HCT116 (cell line): ENCODE measurements around the gene SH3BP1. TPM values are rescaled to one million over a fixed set of nuclear protein-coding genes. Genes with fewer than 3 reads are reported as not detected.

Experiments used
- ATAC-seq: fragments of 200-7000 bp; cut with Tn5 transposase; 2 replicates; pipeline ENCODE4 v1.9.1; 2020; ENCODE audit warnings: mild to moderate bottlenecking, moderate library complexity
- BruUV-seq: library from RNA; stranded (reverse); fragments of 400-500 nt; replicated peaks from 2 replicates; lab custom pipeline; 2021; lab: Mats Ljungman, UMichigan
- CTCF ChIA-PET: fragments of 300-600 bp; sonication (Branson Sonifier 250); formaldehyde crosslinking; loops from one replicate; lab custom pipeline; 2021; ENCODE audit warnings: antibody characterized with exemption; lab: Charles Lee
- POLR2A ChIA-PET: fragments of 300-600, 350-600 bp; sonication (Branson Sonifier 250); formaldehyde crosslinking; loops from one replicate; lab custom pipeline; 2021; ENCODE audit warnings: antibody characterized with exemption; lab: Charles Lee
- RAD21 ChIA-PET, 2 experiments: fragments of 300-600 bp; sonication (Branson Sonifier 250); formaldehyde crosslinking; loops; one replicate each; lab custom pipeline; 2023; ENCODE audit warnings: low total read pairs in 2 of 2; ENCODE audit not compliant: uncharacterized antibody in 2 of 2, unreplicated experiment in 2 of 2, low non-redundant PET in 1 of 2; lab: Charles Lee
- DNase-seq: peaks from one replicate; pipeline ENCODE4 v3.0.0-alpha.2; 2010; ENCODE audit warnings: low read depth, low spot score
- H2AFZ ChIP-seq: fragments of 200-600 bp; shearing (Covaris generic), sonication (generic); 2 replicates; pipeline ENCODE4 v1.6.1; 2017; ENCODE audit warnings: low read depth, mixed run types, mixed read lengths, antibody characterized with exemption, low read length; ENCODE audit not compliant: poor library complexity, severe bottlenecking
- H3K27ac ChIP-seq: 2 replicates; pipeline ENCODE4 v1.5.1; 2012; ENCODE audit warnings: low read depth, low read length
- H3K27me3 ChIP-seq: fragments of 200-600 bp; sonication (generic); 2 replicates; pipeline ENCODE4 v1.6.1; 2016; ENCODE audit warnings: mixed run types, low read length, mixed read lengths; ENCODE audit not compliant: insufficient read depth
- H3K36me3 ChIP-seq, 2 experiments: fragments of 200-500 bp in 1 of 2; fragments of 200-600 bp in 1 of 2; sonication (Bioruptor generic) in 1 of 2; sonication (generic) in 1 of 2; 2 replicates each; pipeline versions ENCODE4 v1.5.1 to v1.6.1; 2014 to 2016; ENCODE audit warnings: low read length in 2 of 2, inconsistent platforms in 1 of 2, mixed read lengths in 1 of 2, mixed run types in 1 of 2; ENCODE audit not compliant: insufficient read depth in 2 of 2, control insufficient read depth in 1 of 2
- H3K4me1 ChIP-seq, 2 experiments: fragments of 200-600 bp in 1 of 2; sonication (generic) in 1 of 2; 2 replicates each; pipeline versions ENCODE4 v1.5.1 to v1.6.1; 2012 to 2017; ENCODE audit warnings: low read length in 2 of 2, inconsistent platforms in 1 of 2, mild to moderate bottlenecking in 1 of 2, mixed read lengths in 1 of 2, mixed run types in 1 of 2, moderate library complexity in 1 of 2; ENCODE audit not compliant: insufficient read depth in 2 of 2, control insufficient read depth in 1 of 2
- H3K4me2 ChIP-seq: fragments of 200-600 bp; sonication (generic); 2 replicates; pipeline ENCODE4 v1.6.1; 2017; ENCODE audit warnings: mixed run types, low read length, mixed read lengths
- H3K4me3 ChIP-seq, 2 experiments: fragments of 200-600 bp in 1 of 2; sonication (generic) in 1 of 2; replicated peaks in 1 of 2; 2 replicates each; pipeline ENCODE4 v1.5.1; 2011 to 2016; ENCODE audit warnings: low read length in 2 of 2, control low read depth in 1 of 2, low read depth in 1 of 2, mild to moderate bottlenecking in 1 of 2, mixed read lengths in 1 of 2, mixed run types in 1 of 2
- H3K79me2 ChIP-seq: fragments of 200-600 bp; sonication (generic); 2 replicates; pipeline ENCODE4 v1.6.1; 2017; ENCODE audit warnings: mild to moderate bottlenecking, mixed run types, low read length, moderate library complexity, mixed read lengths; ENCODE audit not compliant: insufficient read depth
- H3K9ac ChIP-seq: fragments of 200-600 bp; sonication (generic); 2 replicates; pipeline ENCODE4 v1.6.1; 2016; ENCODE audit warnings: low read length, mixed read lengths
- H3K9me2 ChIP-seq: fragments of 200-600 bp; sonication (generic), shearing (Covaris generic); 2 replicates; pipeline ENCODE4 v1.6.1; 2017; ENCODE audit warnings: mixed run types, mild to moderate bottlenecking, moderate library complexity; ENCODE audit not compliant: insufficient read depth
- H3K9me3 ChIP-seq, 2 experiments: fragments of 200-500 bp in 1 of 2; fragments of 200-600 bp in 1 of 2; sonication (Bioruptor generic) in 1 of 2; sonication (generic) in 1 of 2; 2 replicates each; pipeline ENCODE4 v1.6.1; 2014 to 2017; ENCODE audit warnings: low read length in 2 of 2, mixed read lengths in 2 of 2, inconsistent platforms in 1 of 2, low read depth in 1 of 2, mild to moderate bottlenecking in 1 of 2, mixed run types in 1 of 2, moderate library complexity in 1 of 2; ENCODE audit not compliant: control insufficient read depth in 1 of 2, insufficient read depth in 1 of 2
- H4K20me1 ChIP-seq: fragments of 200-600 bp; sonication (generic), shearing (Covaris generic); 2 replicates; pipeline ENCODE4 v1.6.1; 2017; ENCODE audit warnings: mixed run types, mild to moderate bottlenecking, moderate library complexity; ENCODE audit not compliant: insufficient read depth
- CBX3 ChIP-seq: IDR thresholded peaks from 2 replicates; pipeline ENCODE4 v1.6.1; 2012; ENCODE audit warnings: low read depth
- CEBPB ChIP-seq: IDR thresholded peaks from 2 replicates; pipeline ENCODE4 v1.6.1; 2012; ENCODE audit warnings: low read depth
- EZH2phosphoT487 ChIP-seq: fragments of 200-600 bp; IDR thresholded peaks from 2 replicates; pipeline ENCODE4 v1.6.1; 2018; ENCODE audit warnings: antibody characterized with exemption, borderline replicate concordance
- FOSL1 ChIP-seq: IDR thresholded peaks from 2 replicates; pipeline ENCODE4 v1.6.1; 2012; ENCODE audit warnings: low read depth
- JUND ChIP-seq: IDR thresholded peaks from 2 replicates; pipeline ENCODE4 v1.6.1; 2012
- MAX ChIP-seq: IDR thresholded peaks from 2 replicates; pipeline ENCODE4 v1.6.1; 2012
- POLR2AphosphoS5 ChIP-seq: IDR thresholded peaks from 2 replicates; pipeline ENCODE4 v1.6.1; 2011; ENCODE audit warnings: mild to moderate bottlenecking, low read depth, low read length, moderate library complexity
- RAD21 ChIP-seq: IDR thresholded peaks from 2 replicates; pipeline ENCODE4 v1.6.1; 2012; ENCODE audit warnings: low read depth, mild to moderate bottlenecking
- SIN3A ChIP-seq: IDR thresholded peaks from 2 replicates; pipeline ENCODE4 v1.6.1; 2012; ENCODE audit warnings: low read depth
- SP1 ChIP-seq: IDR thresholded peaks from 2 replicates; pipeline ENCODE4 v1.6.1; 2012; ENCODE audit warnings: low read depth
- TCF7L2 ChIP-seq: IDR thresholded peaks from 2 replicates; pipeline ENCODE4 v1.7.0; 2011; ENCODE audit warnings: borderline replicate concordance, inconsistent platforms; ENCODE audit not compliant: insufficient read depth, insufficient read length; ENCODE audit errors: extremely low read depth
- ZFX ChIP-seq: fragments of 450-650 bp; IDR thresholded peaks from 2 replicates; pipeline ENCODE4 v1.6.1; 2017
- ZNF274 ChIP-seq: fragments of 200-500 bp; sonication (Bioruptor generic); IDR thresholded peaks from 2 replicates; pipeline ENCODE4 v1.6.1; 2014; ENCODE audit warnings: mild to moderate bottlenecking, low read depth, low read length, inconsistent platforms
- intact Hi-C: fragments of 100-400 bp; cut with micrococcal nuclease; formaldehyde crosslinking; loops from 2 replicates; pipeline ENCODE4 v1.10.0; 2022
- total RNA-seq: library from RNA; stranded (reverse); gene quantifications from one replicate; pipeline ENCODE4 v1.2.1, GENCODE V29; 2021; ENCODE audit not compliant: unreplicated experiment
- TF ChIP-seq, protein P1 (sequence below), 3 experiments: fragments of 200-600 bp in 1 of 3; sonication (generic) in 1 of 3; IDR thresholded peaks in 2 of 3; conservative IDR thresholded peaks in 1 of 3; 2 replicates each; pipeline ENCODE4 v1.5.1; 2012 to 2017; ENCODE audit warnings: low read depth in 2 of 3, low read length in 2 of 3, antibody characterized with exemption in 1 of 3, borderline replicate concordance in 1 of 3, control low read depth in 1 of 3, mild to moderate bottlenecking in 1 of 3, mixed read lengths in 1 of 3, mixed run types in 1 of 3, moderate library complexity in 1 of 3; ENCODE audit not compliant: insufficient read depth in 1 of 3
- TF ChIP-seq, protein P2 (sequence below): IDR thresholded peaks from 2 replicates; pipeline ENCODE4 v1.6.1; 2012
- TF ChIP-seq, protein P3 (sequence below): IDR thresholded peaks from 2 replicates; pipeline ENCODE4 v1.6.1; 2012; ENCODE audit warnings: low read depth
- TF ChIP-seq, protein P4 (sequence below): IDR thresholded peaks from 2 replicates; pipeline ENCODE4 v1.6.1; 2011; ENCODE audit warnings: mild to moderate bottlenecking, low read length, moderate library complexity; ENCODE audit not compliant: insufficient replicate concordance; ENCODE audit errors: extremely low read depth

The SH3BP1 gene
- total RNA-seq, 1 experiment from 2014 or later, result 48.4 TPM

- no peaks in the 10 kb centered on the region for H3K27me3 ChIP-seq
- peak overlapping the region; percentile 1; the same call in 1 of the 2 replicates for H3K4me2 ChIP-seq
- peaks cover 13% of the 10 kb centered on the region; the same call in 1 of the 2 replicates for H3K79me2 ChIP-seq
- ChIA-PET POLR2A (interaction anchor here (0.6 to 2.6 kb wide), 3 partner anchors 11 to 35 kb away, joined by 3 to 6 read pairs (median 5); no protein-coding TSS in a partner anchor), RAD21 (no interaction called here), CTCF (interaction anchor here (0.6 kb wide), 1 partner anchor 1488 kb away, joined by 4 read pairs; no protein-coding TSS in a partner anchor)
- TF ChIP-seq SIN3A (no peak), RAD21 (no peak), CBX3 (no peak), EZH2phosphoT487 (no peak), ZFX (no peak), CEBPB (no peak), SP1 (no peak), POLR2AphosphoS5 (no peak), JUND (no peak), MAX (no peak), FOSL1 (no peak), TCF7L2 (no peak), ZNF274 (no peak)
- TF ChIP-seq, protein P1, sequence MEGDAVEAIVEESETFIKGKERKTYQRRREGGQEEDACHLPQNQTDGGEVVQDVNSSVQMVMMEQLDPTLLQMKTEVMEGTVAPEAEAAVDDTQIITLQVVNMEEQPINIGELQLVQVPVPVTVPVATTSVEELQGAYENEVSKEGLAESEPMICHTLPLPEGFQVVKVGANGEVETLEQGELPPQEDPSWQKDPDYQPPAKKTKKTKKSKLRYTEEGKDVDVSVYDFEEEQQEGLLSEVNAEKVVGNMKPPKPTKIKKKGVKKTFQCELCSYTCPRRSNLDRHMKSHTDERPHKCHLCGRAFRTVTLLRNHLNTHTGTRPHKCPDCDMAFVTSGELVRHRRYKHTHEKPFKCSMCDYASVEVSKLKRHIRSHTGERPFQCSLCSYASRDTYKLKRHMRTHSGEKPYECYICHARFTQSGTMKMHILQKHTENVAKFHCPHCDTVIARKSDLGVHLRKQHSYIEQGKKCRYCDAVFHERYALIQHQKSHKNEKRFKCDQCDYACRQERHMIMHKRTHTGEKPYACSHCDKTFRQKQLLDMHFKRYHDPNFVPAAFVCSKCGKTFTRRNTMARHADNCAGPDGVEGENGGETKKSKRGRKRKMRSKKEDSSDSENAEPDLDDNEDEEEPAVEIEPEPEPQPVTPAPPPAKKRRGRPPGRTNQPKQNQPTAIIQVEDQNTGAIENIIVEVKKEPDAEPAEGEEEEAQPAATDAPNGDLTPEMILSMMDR (IDR thresholded peaks at IDR 0.05 in 2 of 3, conservative IDR thresholded peaks at IDR 0.05 in 1 of 3; ENCODE audit: borderline replicate concordance in 1 of 3, insufficient read depth in 1 of 3, low read depth in 2 of 3, low read length in 2 of 3), result no peak
- TF ChIP-seq, protein P2, sequence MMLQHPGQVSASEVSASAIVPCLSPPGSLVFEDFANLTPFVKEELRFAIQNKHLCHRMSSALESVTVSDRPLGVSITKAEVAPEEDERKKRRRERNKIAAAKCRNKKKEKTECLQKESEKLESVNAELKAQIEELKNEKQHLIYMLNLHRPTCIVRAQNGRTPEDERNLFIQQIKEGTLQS, result no peak
- TF ChIP-seq, protein P3, sequence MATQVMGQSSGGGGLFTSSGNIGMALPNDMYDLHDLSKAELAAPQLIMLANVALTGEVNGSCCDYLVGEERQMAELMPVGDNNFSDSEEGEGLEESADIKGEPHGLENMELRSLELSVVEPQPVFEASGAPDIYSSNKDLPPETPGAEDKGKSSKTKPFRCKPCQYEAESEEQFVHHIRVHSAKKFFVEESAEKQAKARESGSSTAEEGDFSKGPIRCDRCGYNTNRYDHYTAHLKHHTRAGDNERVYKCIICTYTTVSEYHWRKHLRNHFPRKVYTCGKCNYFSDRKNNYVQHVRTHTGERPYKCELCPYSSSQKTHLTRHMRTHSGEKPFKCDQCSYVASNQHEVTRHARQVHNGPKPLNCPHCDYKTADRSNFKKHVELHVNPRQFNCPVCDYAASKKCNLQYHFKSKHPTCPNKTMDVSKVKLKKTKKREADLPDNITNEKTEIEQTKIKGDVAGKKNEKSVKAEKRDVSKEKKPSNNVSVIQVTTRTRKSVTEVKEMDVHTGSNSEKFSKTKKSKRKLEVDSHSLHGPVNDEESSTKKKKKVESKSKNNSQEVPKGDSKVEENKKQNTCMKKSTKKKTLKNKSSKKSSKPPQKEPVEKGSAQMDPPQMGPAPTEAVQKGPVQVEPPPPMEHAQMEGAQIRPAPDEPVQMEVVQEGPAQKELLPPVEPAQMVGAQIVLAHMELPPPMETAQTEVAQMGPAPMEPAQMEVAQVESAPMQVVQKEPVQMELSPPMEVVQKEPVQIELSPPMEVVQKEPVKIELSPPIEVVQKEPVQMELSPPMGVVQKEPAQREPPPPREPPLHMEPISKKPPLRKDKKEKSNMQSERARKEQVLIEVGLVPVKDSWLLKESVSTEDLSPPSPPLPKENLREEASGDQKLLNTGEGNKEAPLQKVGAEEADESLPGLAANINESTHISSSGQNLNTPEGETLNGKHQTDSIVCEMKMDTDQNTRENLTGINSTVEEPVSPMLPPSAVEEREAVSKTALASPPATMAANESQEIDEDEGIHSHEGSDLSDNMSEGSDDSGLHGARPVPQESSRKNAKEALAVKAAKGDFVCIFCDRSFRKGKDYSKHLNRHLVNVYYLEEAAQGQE, result no peak
- TF ChIP-seq, protein P4, sequence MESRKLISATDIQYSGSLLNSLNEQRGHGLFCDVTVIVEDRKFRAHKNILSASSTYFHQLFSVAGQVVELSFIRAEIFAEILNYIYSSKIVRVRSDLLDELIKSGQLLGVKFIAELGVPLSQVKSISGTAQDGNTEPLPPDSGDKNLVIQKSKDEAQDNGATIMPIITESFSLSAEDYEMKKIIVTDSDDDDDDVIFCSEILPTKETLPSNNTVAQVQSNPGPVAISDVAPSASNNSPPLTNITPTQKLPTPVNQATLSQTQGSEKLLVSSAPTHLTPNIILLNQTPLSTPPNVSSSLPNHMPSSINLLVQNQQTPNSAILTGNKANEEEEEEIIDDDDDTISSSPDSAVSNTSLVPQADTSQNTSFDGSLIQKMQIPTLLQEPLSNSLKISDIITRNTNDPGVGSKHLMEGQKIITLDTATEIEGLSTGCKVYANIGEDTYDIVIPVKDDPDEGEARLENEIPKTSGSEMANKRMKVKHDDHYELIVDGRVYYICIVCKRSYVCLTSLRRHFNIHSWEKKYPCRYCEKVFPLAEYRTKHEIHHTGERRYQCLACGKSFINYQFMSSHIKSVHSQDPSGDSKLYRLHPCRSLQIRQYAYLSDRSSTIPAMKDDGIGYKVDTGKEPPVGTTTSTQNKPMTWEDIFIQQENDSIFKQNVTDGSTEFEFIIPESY, result no peak
- no peaks in the 10 kb centered on the region for H4K20me1 ChIP-seq
- H3K27ac ChIP-seq, result no peak overlapping the region
- DNase-seq (no peak), ATAC-seq (no peak)
- no TSS peak for BruUV-seq
- H3K9ac ChIP-seq, result no peak overlapping the region
- H3K9me2 ChIP-seq, result no peaks in the 10 kb centered on the region
- peaks cover 5 to 11% of the 10 kb centered on the region in 2 experiments; a peak in 3 of 4 replicates for H3K36me3 ChIP-seq
- peaks cover 28 to 65% of the 10 kb centered on the region in 2 experiments for H3K4me1 ChIP-seq
- no peaks in the 10 kb centered on the region for H3K9me3 ChIP-seq
- H2AFZ ChIP-seq, result no peak overlapping the region
- intact Hi-C loops, result no loop called here
- H3K4me3 ChIP-seq, result no peak overlapping the region
Observed at GRCh38 chr22:37678372-37678771, 38.9 kb downstream of the SH3BP1 start.
